Measurements from ENCODE around the gene ZW10. TPM values are rescaled to one million over a fixed set of nuclear protein-coding genes. Genes with fewer than 3 reads are reported as not detected.
"Not testable (repeated sequence)": the region's sequence is repeated elsewhere in the genome, so short reads cannot be mapped to it uniquely, and the experiment has no call there.

Gene ZW10
- total RNA-seq, 1 experiment from 2014 or later: 19.3 TPM

GRCh38 chr11:113722221-113722620, 51.3 kb downstream of the ZW10 start:
- H3K9me2 ChIP-seq (ENCODE audit: insufficient read depth): no peaks in the 10 kb centered on the region
- no peak overlapping the region for H3K27ac ChIP-seq
- no peaks in the 10 kb centered on the region for H3K27me3 ChIP-seq (ENCODE audit: insufficient read depth, low read depth)
- CTCF ChIA-PET: no interaction called here
- no peaks in the 10 kb centered on the region for H3K36me3 ChIP-seq (ENCODE audit: low read depth)
- no peaks in the 10 kb centered on the region for H4K20me1 ChIP-seq (ENCODE audit: insufficient read depth)
- no peaks in the 10 kb centered on the region for H3K9me3 ChIP-seq (ENCODE audit: insufficient read depth, low read depth)
- DNase-seq: no peak
- H3K4me2 ChIP-seq: no peak overlapping the region
- no peak overlapping the region for H3K4me3 ChIP-seq
- POLR2A ChIA-PET (ENCODE audit: unreplicated experiment): no interaction called here
- H3K4me1 ChIP-seq (replicated peaks; ENCODE audit: insufficient read depth): no peaks in the 10 kb centered on the region
- TF ChIP-seq EZH2 (IDR thresholded peaks at IDR 0.05; ENCODE audit: low read depth): no peak
- TF ChIP-seq CTCF (conservative IDR thresholded peaks at IDR 0.05): no peak
- no TSS peak for BruUV-seq (replicated peaks)
- no peaks in the 10 kb centered on the region for H3F3A ChIP-seq (ENCODE audit: insufficient read depth, low read depth)
- H2AFZ ChIP-seq: no peak overlapping the region
- intact Hi-C loops (cut with micrococcal nuclease; ENCODE audit: unreplicated experiment): no loop called here
- no peaks in the 10 kb centered on the region for H3K79me2 ChIP-seq (ENCODE audit: low read depth)

GRCh38 chr11:113721462-113722066, 51.9 kb downstream of the ZW10 start:
- DNase-seq: no peak
- no TSS peak for BruUV-seq (replicated peaks)
- CTCF ChIA-PET: no interaction called here
- Histone ChIP-seq H3K4me1 (replicated peaks; ENCODE audit: insufficient read depth) (no peaks in the 10 kb centered on the region), H3K36me3 (ENCODE audit: low read depth) (no peaks in the 10 kb centered on the region), H3K27me3 (ENCODE audit: insufficient read depth, low read depth) (no peaks in the 10 kb centered on the region), H2AFZ (no peak overlapping the region), H3K79me2 (ENCODE audit: low read depth) (no peaks in the 10 kb centered on the region), H3K9me3 (ENCODE audit: insufficient read depth, low read depth) (no peaks in the 10 kb centered on the region), H3K4me2 (no peak overlapping the region), H3K4me3 (no peak overlapping the region), H3F3A (ENCODE audit: insufficient read depth, low read depth) (no peaks in the 10 kb centered on the region), H3K27ac (no peak overlapping the region), H3K9me2 (ENCODE audit: insufficient read depth) (no peaks in the 10 kb centered on the region), H4K20me1 (ENCODE audit: insufficient read depth) (no peaks in the 10 kb centered on the region)
- POLR2A ChIA-PET (ENCODE audit: unreplicated experiment): no interaction called here
- TF ChIP-seq EZH2 (IDR thresholded peaks at IDR 0.05; ENCODE audit: low read depth): no peak
- no peak for TF ChIP-seq CTCF (conservative IDR thresholded peaks at IDR 0.05)
- intact Hi-C loops (cut with micrococcal nuclease; ENCODE audit: unreplicated experiment): no loop called here

GRCh38 chr11:113720478-113720877, 53.0 kb downstream of the ZW10 start:
- H4K20me1 ChIP-seq (ENCODE audit: insufficient read depth); H3K27me3 ChIP-seq (ENCODE audit: insufficient read depth, low read depth); H3K4me1 ChIP-seq (replicated peaks; ENCODE audit: insufficient read depth); intact Hi-C loops (cut with micrococcal nuclease; ENCODE audit: unreplicated experiment); CTCF ChIA-PET; BruUV-seq (replicated peaks); H2AFZ ChIP-seq; H3K9me3 ChIP-seq (ENCODE audit: insufficient read depth, low read depth); H3K79me2 ChIP-seq (ENCODE audit: low read depth); DNase-seq; H3F3A ChIP-seq (ENCODE audit: insufficient read depth, low read depth); H3K36me3 ChIP-seq (ENCODE audit: low read depth); H3K27ac ChIP-seq; H3K4me3 ChIP-seq; POLR2A ChIA-PET (ENCODE audit: unreplicated experiment); H3K9me2 ChIP-seq (ENCODE audit: insufficient read depth); H3K4me2 ChIP-seq: not testable (repeated sequence)

Data from PC-9 (cell line).